ENCODE results near the gene RBL1.
"Not testable (repeated sequence)": the region's sequence is repeated elsewhere in the genome, so short reads cannot be mapped to it uniquely, and the experiment has no call there.

Gene RBL1, protein sequence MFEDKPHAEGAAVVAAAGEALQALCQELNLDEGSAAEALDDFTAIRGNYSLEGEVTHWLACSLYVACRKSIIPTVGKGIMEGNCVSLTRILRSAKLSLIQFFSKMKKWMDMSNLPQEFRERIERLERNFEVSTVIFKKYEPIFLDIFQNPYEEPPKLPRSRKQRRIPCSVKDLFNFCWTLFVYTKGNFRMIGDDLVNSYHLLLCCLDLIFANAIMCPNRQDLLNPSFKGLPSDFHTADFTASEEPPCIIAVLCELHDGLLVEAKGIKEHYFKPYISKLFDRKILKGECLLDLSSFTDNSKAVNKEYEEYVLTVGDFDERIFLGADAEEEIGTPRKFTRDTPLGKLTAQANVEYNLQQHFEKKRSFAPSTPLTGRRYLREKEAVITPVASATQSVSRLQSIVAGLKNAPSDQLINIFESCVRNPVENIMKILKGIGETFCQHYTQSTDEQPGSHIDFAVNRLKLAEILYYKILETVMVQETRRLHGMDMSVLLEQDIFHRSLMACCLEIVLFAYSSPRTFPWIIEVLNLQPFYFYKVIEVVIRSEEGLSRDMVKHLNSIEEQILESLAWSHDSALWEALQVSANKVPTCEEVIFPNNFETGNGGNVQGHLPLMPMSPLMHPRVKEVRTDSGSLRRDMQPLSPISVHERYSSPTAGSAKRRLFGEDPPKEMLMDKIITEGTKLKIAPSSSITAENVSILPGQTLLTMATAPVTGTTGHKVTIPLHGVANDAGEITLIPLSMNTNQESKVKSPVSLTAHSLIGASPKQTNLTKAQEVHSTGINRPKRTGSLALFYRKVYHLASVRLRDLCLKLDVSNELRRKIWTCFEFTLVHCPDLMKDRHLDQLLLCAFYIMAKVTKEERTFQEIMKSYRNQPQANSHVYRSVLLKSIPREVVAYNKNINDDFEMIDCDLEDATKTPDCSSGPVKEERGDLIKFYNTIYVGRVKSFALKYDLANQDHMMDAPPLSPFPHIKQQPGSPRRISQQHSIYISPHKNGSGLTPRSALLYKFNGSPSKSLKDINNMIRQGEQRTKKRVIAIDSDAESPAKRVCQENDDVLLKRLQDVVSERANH

DNA sequence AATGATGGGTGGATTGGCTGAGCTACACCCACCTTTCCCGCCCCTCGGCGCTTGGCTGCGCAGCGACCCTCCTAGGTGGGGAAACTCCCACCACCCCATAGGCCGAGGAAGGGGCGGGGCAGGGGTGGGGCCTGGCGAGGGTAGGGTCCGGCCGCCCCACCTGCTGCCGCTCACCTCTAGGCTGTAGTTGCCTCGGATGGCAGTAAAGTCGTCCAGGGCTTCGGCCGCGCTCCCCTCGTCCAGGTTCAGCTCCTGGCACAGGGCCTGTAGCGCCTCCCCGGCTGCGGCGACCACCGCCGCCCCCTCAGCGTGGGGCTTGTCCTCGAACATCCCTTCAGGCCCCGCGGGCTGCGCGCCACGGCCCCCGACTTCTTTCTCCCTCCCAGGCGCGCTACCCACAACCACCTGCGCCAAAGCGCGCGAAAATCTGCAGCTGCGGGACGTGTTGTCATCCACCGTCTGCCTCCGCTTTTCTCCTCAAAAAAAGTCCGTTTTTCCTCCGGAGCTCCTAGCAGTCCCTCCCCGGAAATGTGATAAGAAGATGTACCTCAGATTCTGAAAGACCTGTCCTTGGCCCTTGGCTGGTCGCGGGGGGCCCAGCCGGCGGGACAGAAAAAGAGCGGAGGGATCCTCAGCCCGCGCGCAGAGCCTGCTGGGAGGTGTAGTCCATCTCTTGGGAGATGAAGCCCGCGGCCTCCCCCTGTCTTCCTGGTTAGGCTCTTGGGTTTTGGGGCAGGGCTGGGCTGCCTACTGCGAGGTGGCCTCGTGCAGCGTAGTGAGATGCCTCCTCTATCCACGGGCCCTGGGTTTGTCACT, at the start of gene RBL1:
Gene RBL1 (minus strand): TSS at position 399 of the 816 bp plus-strand sequence. CDS start 69 bp downstream, at position 330.
- DNase-seq (ENCODE audit: low read depth in 1 of 2, low spot score in 1 of 2): peak; percentile 82 to 85

- DNase-seq (ENCODE audit: low read depth in 1 of 2, low spot score in 1 of 2): no peak
Observed at GRCh38 chr20:37144856-37145404, 49.1 kb upstream of the RBL1 start.

DNA sequence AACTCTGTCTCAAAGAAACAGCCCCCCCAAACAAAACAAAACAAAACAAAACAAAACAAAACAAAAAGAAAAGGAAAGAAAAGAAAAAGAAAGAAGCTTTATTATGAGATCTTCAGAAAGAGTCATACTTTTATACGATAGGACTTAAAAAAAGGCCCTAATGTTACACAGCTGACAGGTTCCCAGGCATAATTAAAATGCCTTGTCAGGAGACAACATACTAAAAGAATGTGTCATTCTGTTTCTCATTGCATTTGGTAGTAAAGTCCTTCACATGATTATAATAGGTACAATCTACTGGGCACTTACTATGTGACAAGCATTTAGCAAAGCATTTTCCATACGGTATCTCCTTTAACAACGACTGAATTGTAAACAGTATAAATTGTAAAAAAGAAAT, 46.9 kb upstream of the RBL1 start:
- DNase-seq (ENCODE audit: low read depth in 1 of 2, low spot score in 1 of 2): no peak

DNA sequence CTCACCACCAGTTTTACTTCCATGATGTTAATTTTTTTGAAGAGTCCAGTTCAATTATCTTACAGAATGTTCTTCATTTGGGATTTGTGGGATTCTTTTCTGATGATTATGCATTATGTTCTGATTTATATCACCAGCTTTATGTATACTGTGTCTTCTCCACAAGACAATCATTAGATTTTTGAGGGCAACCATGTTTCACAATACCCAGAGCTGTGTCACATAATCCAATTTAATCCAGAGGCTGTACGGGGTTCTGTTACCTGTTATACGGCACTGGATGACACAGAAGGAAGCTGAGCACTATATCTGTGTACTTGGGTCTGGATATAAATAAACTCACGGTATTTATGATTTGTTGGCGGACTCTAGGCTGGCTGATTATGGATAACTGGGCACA, 41.8 kb upstream of the RBL1 start:
- DNase-seq (ENCODE audit: low read depth in 1 of 2, low spot score in 1 of 2): no peak

- no peak for DNase-seq (ENCODE audit: low read depth in 1 of 2, low spot score in 1 of 2)
Observed at GRCh38 chr20:37133952-37134351, 38.2 kb upstream of the RBL1 start.

- DNase-seq (ENCODE audit: low read depth in 1 of 2, low spot score in 1 of 2): no peak
Observed at GRCh38 chr20:37131486-37131885, 35.7 kb upstream of the RBL1 start.

DNA sequence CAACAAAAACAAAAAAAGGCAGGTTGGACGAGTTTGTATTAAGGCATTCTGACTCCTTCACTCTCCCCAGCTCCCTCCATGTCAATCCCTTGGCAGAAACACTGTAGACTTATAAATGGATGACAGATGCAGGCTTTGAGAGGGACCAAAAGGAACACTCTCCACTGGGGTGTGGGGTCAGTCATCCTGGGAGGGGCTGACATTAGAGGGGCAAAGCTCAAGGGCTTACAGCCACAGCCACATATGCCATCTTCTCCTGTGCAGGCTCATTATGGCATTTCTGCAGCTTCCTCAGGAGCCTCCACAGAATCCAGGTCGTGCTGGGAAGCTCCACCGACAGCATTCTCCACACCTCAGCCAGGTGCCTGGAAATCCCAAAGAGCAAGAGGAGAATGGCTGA, 33.0 kb upstream of the RBL1 start:
- no peak for DNase-seq (ENCODE audit: low read depth in 1 of 2, low spot score in 1 of 2)

GRCh38 chr20:37126290-37126689, 30.5 kb upstream of the RBL1 start:
- not testable (repeated sequence) for DNase-seq (ENCODE audit: low read depth in 1 of 2, low spot score in 1 of 2)

GRCh38 chr20:37123441-37123840, 27.6 kb upstream of the RBL1 start:
- no peak for DNase-seq (ENCODE audit: low read depth in 1 of 2, low spot score in 1 of 2)

GRCh38 chr20:37120497-37120896, 24.7 kb upstream of the RBL1 start:
- DNase-seq (ENCODE audit: low read depth in 1 of 2, low spot score in 1 of 2): no peak

GRCh38 chr20:37119356-37120036, 23.7 kb upstream of the RBL1 start:
- no peak for DNase-seq (ENCODE audit: low read depth in 1 of 2, low spot score in 1 of 2)

- no peak for DNase-seq (ENCODE audit: low read depth in 1 of 2, low spot score in 1 of 2)
Observed at GRCh38 chr20:37114012-37114411, 18.2 kb upstream of the RBL1 start.

DNA sequence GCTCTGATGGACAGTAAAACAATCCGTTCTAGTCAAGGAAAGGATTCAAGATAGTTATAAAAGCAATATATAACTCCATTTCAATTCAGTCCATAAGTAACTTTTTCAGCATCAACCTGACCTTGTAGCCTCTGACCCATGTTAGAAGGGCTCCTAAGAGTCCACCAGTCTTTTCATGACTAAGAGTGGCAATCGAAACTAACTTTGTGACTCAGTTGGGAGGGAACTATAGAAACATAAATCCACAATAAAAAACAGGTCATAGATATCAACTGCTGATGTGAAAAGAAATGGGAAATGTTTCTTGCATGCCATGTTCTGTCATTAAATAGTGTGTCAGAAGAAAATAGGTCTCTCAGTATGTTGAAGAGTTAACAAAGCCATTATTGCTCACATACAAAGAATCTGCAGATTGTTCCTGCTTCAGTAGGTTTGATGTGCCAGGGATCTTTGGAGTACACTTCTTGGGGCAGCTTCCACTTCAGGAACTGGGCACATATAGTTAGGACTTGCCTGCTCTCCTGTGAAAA, 16.2 kb upstream of the RBL1 start:
- DNase-seq (ENCODE audit: low read depth in 1 of 2, low spot score in 1 of 2): no peak

DNA sequence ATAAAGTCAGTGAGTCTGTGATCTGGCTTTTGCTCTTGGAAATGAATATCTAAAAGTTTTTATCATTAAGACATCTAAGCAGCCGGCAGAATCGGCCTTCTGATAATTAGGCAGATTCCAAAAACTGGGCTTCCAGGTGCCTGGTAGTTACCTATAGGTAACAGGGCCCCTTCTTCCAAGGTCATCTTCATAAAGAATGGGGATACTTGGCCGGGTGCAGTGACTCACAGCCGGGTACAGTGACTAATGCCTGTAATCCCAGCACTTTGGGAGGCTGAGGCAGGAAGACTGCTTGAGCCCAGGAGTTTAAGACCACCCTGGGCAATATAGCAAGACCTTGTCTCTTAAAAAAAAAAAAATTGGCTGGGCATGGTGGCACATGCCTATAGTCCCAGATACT, 12.9 kb upstream of the RBL1 start:
- DNase-seq (ENCODE audit: low read depth in 1 of 2, low spot score in 1 of 2): no peak

GRCh38 chr20:37102571-37102970, 6.8 kb upstream of the RBL1 start:
- DNase-seq (ENCODE audit: low read depth in 1 of 2, low spot score in 1 of 2): no peak

DNA sequence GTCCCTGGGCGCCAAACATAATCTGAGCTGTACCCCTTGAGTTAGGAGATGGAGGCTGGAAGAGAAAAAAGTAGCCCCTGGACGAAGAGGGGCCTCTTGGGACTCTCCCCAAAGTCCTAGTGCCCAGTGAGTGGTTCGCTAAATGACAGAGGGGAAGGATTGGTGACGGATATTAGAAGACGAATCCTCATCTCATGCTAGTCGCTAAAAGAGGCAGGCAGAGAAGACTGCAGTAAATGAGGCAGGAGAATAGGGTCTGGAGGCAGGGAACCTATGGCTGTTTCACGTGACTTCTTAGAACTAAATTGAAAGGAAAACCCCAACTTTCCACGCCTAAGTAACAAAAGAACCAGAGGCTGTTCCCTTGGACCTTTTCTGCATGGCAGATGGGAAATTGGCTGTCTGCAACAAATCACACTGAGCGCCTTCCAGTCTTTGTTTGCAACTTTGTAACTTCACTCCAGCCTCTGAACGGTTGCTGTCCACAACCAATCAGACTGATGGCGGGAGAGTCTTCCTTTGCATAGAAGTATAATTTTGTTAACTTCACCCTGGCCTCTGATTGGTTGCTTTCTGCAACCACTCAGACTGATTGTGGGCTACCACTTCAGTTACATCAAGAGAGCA, 731 bp upstream of the RBL1 start:
- DNase-seq (ENCODE audit: low read depth in 1 of 2, low spot score in 1 of 2): peak in 1 of 2 donors; percentile 0

- peak in 1 of 2 donors; percentile 11 for DNase-seq (ENCODE audit: low read depth in 1 of 2, low spot score in 1 of 2)
Observed at GRCh38 chr20:37095108-37095598, 644 bp downstream of the RBL1 start.

GRCh38 chr20:37090407-37090806, 5.4 kb downstream of the RBL1 start:
- DNase-seq (ENCODE audit: low read depth in 1 of 2, low spot score in 1 of 2): no peak

DNA sequence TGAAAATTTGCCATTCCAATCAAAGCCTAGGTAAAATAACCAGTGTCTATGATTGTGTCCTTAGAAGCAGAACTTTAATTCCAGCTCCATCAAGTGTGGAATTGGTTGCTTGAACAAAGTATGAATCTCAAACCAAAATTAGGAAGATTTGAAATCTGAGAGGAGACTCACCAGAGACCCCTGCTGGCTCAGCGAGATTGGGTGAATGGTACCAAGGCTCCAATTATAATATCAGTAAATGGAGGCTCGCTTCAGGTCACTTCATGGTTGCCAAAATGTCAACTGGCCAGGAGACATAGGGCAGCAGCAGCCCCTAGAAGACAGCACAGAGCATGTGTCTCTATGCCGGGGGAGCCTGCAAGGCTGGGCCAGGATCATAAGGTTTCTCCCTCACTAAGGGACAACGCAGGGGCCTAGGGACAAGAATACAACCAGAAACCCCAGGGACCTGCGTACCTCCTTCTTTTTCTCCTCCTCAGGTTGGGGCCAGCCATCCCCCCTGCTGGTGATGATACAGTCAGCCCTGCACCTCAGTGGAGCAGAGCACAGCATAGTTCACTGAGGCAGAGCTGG, 14.0 kb downstream of the RBL1 start:
- DNase-seq (ENCODE audit: low read depth in 1 of 2, low spot score in 1 of 2): peak in 1 of 2 donors; percentile 3
